LNCAP (cell line): Measurements from ENCODE around the gene APOA4.

Source experiments
- CTCF ChIP-seq: fragments of 450-650 bp; IDR thresholded peaks from 2 replicates; pipeline ENCODE4 v1.5.1; 2017; ENCODE audit warnings: mild to moderate bottlenecking

Gene APOA4

GRCh38 chr11:116827461-116827860 lies 4.4 kb upstream of the APOA4 start:
- TF ChIP-seq CTCF, result no peak

- no peak for TF ChIP-seq CTCF
Measured at GRCh38 chr11:116826751-116827431, 3.8 kb upstream of the APOA4 start.

GRCh38 chr11:116825854-116826750 lies 3.0 kb upstream of the APOA4 start:
- no peak for TF ChIP-seq CTCF

- TF ChIP-seq CTCF, result no peak
Measured at GRCh38 chr11:116825434-116825833, 2.3 kb upstream of the APOA4 start.

GRCh38 chr11:116822575-116822974 lies 529 bp downstream of the APOA4 start:
- no peak for TF ChIP-seq CTCF

- no peak for TF ChIP-seq CTCF
Measured at GRCh38 chr11:116821050-116821918, 1.8 kb downstream of the APOA4 start.

- no peak for TF ChIP-seq CTCF
Measured at GRCh38 chr11:116819049-116819448, 4.1 kb downstream of the APOA4 start.
